ENCODE results near the gene SELENON. TPM values are rescaled to one million over a fixed set of nuclear protein-coding genes. Genes with fewer than 3 reads are reported as not detected.

SELENON gene
- total and polyA plus RNA-seq, 10 of the 15 experiments (the other 5 are each of a cell fraction or from before 2014, with no cell fraction given) = 0.07 to 5.1 (median 0.80) TPM

DNA sequence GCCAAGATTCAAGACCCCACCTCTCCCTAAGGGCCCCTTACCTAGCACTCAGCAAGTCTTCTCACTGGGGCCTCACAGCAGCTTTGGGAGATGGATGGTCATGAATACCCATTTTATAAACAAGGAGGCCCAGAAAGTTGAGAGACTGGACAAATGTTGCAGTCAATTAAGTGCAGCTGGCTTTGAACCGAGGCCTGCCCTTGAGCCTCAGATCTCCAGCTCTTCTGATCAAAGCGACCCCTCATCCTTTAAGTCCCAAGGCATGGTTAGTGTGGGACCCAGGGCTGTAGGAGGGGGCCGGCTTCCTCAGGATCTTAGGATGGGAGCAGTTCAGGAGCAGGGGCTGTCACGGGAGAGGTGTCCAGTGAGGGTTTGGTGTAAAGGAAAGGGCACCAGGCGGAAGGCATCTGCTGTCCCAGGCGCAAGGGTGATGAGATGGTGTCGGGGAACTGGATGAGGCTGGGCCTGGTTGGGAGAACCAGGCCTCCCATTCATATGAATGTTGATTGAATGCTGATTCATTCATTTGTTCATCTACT lies 14.6 kb downstream of the SELENON start:
- Histone ChIP-seq H3K9ac (ENCODE audit: control insufficient read depth, insufficient read depth, low read length) (no peak overlapping the region), H2AFZ (ENCODE audit: control insufficient read depth, low read depth, low read length) (no peak overlapping the region), H3K79me2 (ENCODE audit: control insufficient read depth, insufficient read depth, low read length) (0 out of 2 replicates have a peak, but pooled peaks cover 3% of the 10 kb centered on the region), H3K36me3 (ENCODE audit: control insufficient read depth in 2 of 2, insufficient read depth in 2 of 2, low read length in 1 of 2) (no peaks in the 10 kb centered on the region), H3K9me3 (replicated peaks; ENCODE audit: control insufficient read depth, insufficient read depth, low read length) (no peaks in the 10 kb centered on the region), H3K4me3 (no peak overlapping the region), H4K20me1 (ENCODE audit: control insufficient read depth, insufficient read depth) (no peaks in the 10 kb centered on the region), H3K4me2 (ENCODE audit: control insufficient read depth, insufficient read depth) (no peak overlapping the region), H3K27ac (ENCODE audit: control insufficient read depth, insufficient read depth) (no peak overlapping the region), H3K4me1 (ENCODE audit: control insufficient read depth, insufficient read depth, low read length) (peaks cover 10% of the 10 kb centered on the region; the same call in 1 of the 2 replicates), H3K27me3 (replicated peaks in 1 of 2; ENCODE audit: control insufficient read depth in 2 of 2, insufficient read depth in 2 of 2, low read length in 1 of 2) (no peaks in the 10 kb centered on the region)
- no peak for ATAC-seq
- WGBS (ENCODE audit: insufficient coverage, insufficient replicate concordance, low lambda C conversion rate, missing lambda C conversion rate) = 45% methylated on average over 7 of the region's 7 CpGs
- no peak for TF ChIP-seq STAT1 (conservative IDR thresholded peaks at IDR 0.05)
- no peak for TF ChIP-seq ASH2L (IDR thresholded peaks at IDR 0.05; ENCODE audit: borderline replicate concordance, low read depth)
- no peak for TF ChIP-seq SMARCA5 (IDR thresholded peaks at IDR 0.05)
- FAIRE-seq = no peak
- CTCF ChIA-PET = interaction anchor here (0.7 to 8.1 kb wide), 8 partner anchors 15 to 298 kb away, joined by 3 to 63 read pairs (median 5); partner anchors contain the start of genes PAFAH2 and SELENON
- POLR2A ChIA-PET = no interaction called here
- BruUV-seq (replicated peaks) = no TSS peak
- intact Hi-C loops (cut with micrococcal nuclease; ENCODE audit: unreplicated experiment) = loop anchor here (5.0 kb wide), 1 partner anchor 292 kb away; no protein-coding TSS in a partner anchor
- SMC1A ChIA-PET (ENCODE audit: uncharacterized antibody, unreplicated experiment) = interaction anchor here (0.7 to 1.6 kb wide), 4 partner anchors 12 to 315 kb away, joined by 4 to 5 read pairs (median 4); partner anchors contain the start of gene PAFAH2
- RAD21 ChIA-PET (ENCODE audit: unreplicated experiment) = interaction anchor here (0.5 to 1.0 kb wide), 3 partner anchors 183 to 608 kb away, joined by 3 to 5 read pairs (median 4); partner anchors contain the start of gene PAFAH2
- in situ Hi-C loops (cut with MboI) = loop anchor here (5.0 to 25.0 kb wide), 2 partner anchors 402 to 577 kb away; partner anchors contain the start of gene RHCE
- no peak for DNase-seq (ENCODE audit: low read depth, low spot score)

DNA sequence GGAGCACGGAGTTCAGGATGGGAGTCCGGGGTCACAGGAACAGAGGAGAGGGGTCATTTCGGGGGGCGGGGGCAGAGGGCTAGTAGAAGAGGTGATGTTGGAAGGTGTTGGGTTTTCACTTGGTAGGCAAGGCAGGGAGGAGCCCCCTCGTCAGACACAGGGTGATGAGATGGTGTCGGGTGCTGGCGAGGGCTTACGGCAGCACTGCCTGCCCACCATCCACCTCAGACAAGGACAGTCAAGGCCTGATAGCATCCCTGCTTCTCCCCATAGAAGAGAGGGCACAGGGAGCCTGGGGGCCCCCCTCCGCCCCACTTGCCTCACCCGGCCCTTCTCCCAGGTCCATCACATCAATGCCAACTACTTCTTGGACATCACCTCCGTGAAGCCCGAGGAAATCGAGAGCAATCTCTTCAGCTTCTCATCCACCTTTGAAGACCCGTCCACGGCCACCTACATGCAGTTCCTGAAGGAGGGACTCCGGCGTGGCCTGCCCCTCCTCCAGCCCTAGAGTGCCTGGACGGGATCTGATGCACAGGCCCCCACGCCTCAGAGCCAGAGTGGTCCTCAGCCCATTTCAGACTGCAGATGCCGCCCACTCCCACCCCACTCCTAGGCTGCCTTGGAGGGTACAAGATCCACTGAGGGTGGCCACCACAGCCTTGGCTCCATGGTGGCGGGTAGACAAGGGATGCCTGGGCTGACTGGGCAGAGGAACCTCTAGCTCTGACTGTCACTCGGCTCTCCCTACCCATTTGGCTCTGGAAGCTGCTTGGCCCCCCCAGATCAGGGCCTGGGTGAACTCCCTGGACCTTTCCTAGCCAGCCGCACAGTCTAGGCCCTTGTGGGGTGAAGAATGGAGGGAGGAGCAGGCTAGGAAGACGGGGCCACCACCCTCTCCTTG lies 15.5 kb downstream of the SELENON start:
- DNase-seq (ENCODE audit: low read depth, low spot score) (no peak), FAIRE-seq (no peak), ATAC-seq (no peak)
- CTCF ChIA-PET = interaction anchor here (0.7 to 8.1 kb wide), 6 partner anchors 16 to 299 kb away, joined by 3 to 63 read pairs (median 6); partner anchors contain the start of genes PAFAH2 and SELENON
- H3K27me3 ChIP-seq (replicated peaks in 1 of 2; ENCODE audit: control insufficient read depth in 2 of 2, insufficient read depth in 2 of 2, low read length in 1 of 2) = no peaks in the 10 kb centered on the region
- no peaks in the 10 kb centered on the region for H3K9me3 ChIP-seq (replicated peaks; ENCODE audit: control insufficient read depth, insufficient read depth, low read length)
- no peak overlapping the region for H2AFZ ChIP-seq (ENCODE audit: control insufficient read depth, low read depth, low read length)
- peaks cover 7% of the 10 kb centered on the region for H3K79me2 ChIP-seq (ENCODE audit: control insufficient read depth, insufficient read depth, low read length)
- RAD21 ChIA-PET (ENCODE audit: unreplicated experiment) = interaction anchor here (0.7 to 1.0 kb wide), 2 partner anchors 182 to 529 kb away, joined by 3 to 5 read pairs; partner anchors contain the start of gene PAFAH2
- no peak overlapping the region for H3K4me3 ChIP-seq
- POLR2A ChIA-PET = no interaction called here
- H3K9ac ChIP-seq (ENCODE audit: control insufficient read depth, insufficient read depth, low read length) = no peak overlapping the region
- H3K36me3 ChIP-seq (ENCODE audit: control insufficient read depth in 2 of 2, insufficient read depth in 2 of 2, low read length in 1 of 2) = no peaks in the 10 kb centered on the region
- SMC1A ChIA-PET (ENCODE audit: uncharacterized antibody, unreplicated experiment) = interaction anchor here (0.6 to 1.6 kb wide), 4 partner anchors 13 to 182 kb away, joined by 3 to 5 read pairs (median 4); partner anchors contain the start of gene PAFAH2
- intact Hi-C loops (cut with micrococcal nuclease; ENCODE audit: unreplicated experiment) = no loop called here
- no peak overlapping the region for H3K27ac ChIP-seq (ENCODE audit: control insufficient read depth, insufficient read depth)
- H3K4me1 ChIP-seq (ENCODE audit: control insufficient read depth, insufficient read depth, low read length) = peaks cover 8% of the 10 kb centered on the region; the same call in 1 of the 2 replicates
- in situ Hi-C loops (cut with MboI) = loop anchor here (25.0 kb wide), 1 partner anchor 403 kb away; the partner anchor contains the start of gene RHCE
- H4K20me1 ChIP-seq (ENCODE audit: control insufficient read depth, insufficient read depth) = no peaks in the 10 kb centered on the region
- BruUV-seq (replicated peaks) = no TSS peak
- H3K4me2 ChIP-seq (ENCODE audit: control insufficient read depth, insufficient read depth) = no peak overlapping the region
- 78% methylated on average over 24 of the region's 24 CpGs for WGBS (ENCODE audit: insufficient coverage, insufficient replicate concordance, low lambda C conversion rate, missing lambda C conversion rate)
- TF ChIP-seq POLR2AphosphoS2 (IDR thresholded peaks at IDR 0.05; ENCODE audit: low read depth, low read length) (no peak), CHD4 (IDR thresholded peaks at IDR 0.05) (no peak), ZBED1 (IDR thresholded peaks at IDR 0.05; ENCODE audit: borderline replicate concordance) (no peak), MXI1 (IDR thresholded peaks at IDR 0.05; ENCODE audit: low read depth, low read length) (no peak), ZNF217 (IDR thresholded peaks at IDR 0.05) (no peak), ZNF622 (IDR thresholded peaks at IDR 0.05) (no peak), LARP7 (IDR thresholded peaks at IDR 0.05) (no peak)
- TF ChIP-seq, protein P1, sequence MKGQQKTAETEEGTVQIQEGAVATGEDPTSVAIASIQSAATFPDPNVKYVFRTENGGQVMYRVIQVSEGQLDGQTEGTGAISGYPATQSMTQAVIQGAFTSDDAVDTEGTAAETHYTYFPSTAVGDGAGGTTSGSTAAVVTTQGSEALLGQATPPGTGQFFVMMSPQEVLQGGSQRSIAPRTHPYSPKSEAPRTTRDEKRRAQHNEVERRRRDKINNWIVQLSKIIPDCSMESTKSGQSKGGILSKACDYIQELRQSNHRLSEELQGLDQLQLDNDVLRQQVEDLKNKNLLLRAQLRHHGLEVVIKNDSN (IDR thresholded peaks at IDR 0.05; ENCODE audit: borderline replicate concordance, extremely low read length, insufficient read depth, low read depth, low read length) = no peak
- TF ChIP-seq, protein P2, sequence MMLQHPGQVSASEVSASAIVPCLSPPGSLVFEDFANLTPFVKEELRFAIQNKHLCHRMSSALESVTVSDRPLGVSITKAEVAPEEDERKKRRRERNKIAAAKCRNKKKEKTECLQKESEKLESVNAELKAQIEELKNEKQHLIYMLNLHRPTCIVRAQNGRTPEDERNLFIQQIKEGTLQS (IDR thresholded peaks at IDR 0.05; ENCODE audit: borderline replicate concordance, extremely low read depth, low read depth, low read length) = no peak

All from GM12878 (cell line).